ENCODE results near the gene SSC5D.

The SSC5D gene

DNA sequence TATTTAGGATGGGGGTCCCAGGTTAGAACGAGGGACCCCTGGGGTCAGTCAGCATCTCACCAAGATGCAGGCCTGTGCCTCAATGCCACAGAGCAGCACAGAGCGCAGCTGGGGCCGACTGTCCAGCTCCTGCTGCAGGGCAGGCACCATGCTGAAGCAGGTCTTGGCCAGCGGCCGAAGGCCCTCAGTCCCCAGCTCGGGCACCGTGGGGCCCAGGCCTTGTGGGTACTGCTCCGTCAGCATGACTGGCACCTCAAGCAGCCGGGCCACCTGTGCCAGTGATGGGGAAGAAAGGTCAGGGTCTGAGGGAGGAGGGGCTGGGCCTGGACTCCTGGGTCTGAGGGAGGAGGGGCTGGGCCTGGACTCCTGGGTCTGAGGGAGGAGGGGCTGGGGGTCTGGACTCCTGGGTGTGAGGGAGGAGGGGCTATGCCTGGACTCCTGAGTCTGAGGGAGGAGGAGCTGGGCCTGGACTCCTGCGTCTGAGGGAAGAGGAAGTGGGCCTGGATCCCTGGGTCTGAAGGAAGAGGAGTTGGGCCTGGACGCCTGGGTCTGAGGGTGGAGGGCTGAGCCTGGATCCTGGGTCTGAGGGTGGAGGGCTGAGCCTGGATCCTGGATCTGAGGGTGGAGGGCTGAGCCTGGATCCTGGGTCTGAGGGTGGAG, 32.5 kb upstream of the SSC5D start:
- DNase-seq: no peak

DNA sequence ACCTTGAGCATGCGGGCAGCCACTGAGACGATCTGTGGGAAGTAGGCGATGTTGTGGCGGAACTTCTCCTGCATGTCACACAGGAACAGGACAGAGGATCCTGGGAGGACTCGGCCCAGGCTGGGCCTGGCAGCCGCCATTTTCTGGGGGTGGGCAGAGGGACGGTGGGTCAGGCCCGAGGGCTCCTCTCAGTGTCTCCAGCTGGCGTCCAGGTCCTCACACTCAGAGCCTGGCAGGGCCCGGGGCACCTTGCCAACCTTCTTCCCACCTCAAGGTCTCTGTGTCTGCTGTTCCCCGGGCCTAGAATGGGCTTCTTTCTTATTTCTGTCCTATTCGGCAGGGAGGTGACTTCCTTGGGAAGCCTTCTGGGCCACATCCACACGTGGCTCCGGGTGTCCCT, 31.9 kb upstream of the SSC5D start:
- no peak for DNase-seq

DNA sequence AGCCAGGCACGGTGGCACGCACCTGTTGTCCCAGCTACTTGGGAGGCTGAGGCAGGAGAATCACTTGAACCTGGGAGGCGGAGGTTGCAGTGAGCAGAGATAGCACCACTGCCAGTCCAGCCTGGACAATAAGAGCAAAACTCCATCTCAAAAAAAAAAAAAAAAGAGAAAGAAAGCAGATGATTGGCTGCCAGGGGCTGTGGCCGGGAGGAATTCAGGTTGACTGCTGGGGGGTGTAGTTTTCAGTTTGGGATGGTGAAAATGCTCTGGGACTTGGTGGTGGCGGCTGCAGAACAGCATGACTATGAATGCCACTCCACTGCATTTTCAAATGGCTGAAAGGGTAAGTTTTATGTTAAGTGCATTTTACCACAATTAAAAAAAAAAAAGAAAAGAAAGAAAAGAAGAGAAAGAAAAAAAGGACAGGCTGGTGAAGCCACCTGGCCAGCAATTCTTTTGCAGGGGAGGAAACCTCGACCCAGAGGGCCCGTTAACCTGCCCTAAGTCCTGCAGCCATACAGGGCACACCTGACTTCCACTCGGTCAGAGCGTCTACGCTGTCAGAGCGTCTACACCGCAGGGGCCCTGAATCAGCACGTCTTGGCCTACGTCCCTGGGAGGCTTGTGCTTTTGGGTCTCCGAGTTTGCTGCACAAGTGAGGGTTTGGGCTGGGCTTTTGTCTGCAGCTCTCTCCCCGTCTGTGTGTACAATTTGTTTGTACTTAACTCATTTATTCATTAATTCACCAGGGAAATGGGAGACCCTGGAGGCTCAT, 30.4 kb upstream of the SSC5D start:
- DNase-seq: no peak

DNA sequence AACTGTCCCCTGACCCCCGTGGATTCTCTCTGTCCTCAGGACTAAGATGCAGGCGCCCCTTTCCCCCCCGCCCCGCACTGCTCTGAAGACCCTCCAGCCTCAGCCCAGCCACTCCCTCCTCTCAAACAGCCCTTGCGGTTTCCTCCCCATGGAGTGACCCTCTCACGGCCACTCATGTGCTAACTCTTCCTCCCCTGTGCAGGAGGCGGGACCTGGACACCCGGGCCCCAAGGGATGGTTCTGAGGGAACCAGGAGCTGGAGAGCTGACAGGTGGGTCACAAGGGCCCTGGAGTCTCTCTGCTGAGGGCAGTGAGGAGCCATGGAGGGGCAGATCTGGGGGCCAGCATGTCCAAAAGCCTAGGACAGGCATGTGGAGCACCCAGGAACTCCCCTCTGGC, 28.7 kb upstream of the SSC5D start:
- DNase-seq: no peak

DNA sequence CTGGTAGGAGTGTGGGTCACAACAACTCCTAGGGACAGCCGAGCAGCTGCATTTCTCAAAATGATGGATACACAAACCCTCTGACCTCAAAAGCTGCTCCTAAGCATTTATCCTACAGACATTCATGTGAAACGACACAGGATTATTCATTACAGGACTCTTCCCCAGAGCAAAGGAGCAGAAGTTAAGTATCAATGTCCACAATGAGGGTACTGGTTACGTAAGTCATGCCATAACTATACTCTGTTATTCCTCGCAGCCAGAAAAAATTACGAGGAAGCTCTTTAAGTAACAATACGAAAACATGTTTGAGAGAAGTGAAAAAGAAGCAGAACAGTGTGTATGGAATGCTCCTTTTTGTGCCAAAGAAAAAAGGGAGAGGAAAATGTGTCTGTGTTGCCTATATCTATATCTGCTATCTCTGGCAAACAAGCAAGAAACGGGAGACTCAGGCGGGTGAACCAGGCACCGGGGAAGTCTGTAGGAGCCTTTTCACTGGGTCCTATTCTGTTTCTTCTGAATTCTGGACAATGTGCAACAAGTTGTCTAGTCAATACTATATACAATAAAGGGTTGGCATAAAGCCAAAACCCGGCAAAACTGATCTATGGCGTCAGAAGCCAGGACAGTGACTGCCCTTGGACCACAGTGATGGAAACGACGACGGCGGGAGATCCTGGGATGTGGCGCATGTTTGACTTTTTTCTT, 28.1 kb upstream of the SSC5D start:
- DNase-seq: no peak

DNA sequence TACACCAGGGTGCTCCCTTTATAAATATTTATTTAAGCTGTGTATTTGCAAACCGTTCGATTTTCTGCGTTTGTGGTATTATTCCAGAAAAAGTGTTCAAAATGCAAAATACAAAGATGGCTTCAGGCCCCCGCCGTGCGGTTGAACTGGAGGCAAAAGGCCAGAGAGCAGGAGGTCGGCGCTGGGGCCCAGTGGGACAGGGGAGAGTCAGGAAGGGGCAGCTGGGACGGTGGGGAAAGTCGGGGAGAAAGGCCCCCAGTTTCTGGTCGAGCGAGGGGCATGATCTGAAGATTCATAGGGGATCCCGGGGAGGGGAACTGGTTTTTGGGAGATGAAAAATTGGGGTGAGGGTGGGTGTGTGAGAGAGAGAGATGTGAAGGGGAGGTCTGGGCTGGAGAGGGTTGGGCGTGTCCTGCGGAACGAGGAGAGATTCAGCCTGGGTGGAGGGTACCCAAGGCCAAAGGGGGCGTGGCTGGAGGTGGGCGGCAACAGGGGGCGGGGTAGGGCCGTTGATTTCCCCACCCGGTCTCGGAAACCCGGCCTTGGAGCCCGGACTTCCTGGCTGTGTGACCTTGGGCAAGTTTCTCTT, 27.5 kb upstream of the SSC5D start:
- peak; percentile 28 for DNase-seq

DNA sequence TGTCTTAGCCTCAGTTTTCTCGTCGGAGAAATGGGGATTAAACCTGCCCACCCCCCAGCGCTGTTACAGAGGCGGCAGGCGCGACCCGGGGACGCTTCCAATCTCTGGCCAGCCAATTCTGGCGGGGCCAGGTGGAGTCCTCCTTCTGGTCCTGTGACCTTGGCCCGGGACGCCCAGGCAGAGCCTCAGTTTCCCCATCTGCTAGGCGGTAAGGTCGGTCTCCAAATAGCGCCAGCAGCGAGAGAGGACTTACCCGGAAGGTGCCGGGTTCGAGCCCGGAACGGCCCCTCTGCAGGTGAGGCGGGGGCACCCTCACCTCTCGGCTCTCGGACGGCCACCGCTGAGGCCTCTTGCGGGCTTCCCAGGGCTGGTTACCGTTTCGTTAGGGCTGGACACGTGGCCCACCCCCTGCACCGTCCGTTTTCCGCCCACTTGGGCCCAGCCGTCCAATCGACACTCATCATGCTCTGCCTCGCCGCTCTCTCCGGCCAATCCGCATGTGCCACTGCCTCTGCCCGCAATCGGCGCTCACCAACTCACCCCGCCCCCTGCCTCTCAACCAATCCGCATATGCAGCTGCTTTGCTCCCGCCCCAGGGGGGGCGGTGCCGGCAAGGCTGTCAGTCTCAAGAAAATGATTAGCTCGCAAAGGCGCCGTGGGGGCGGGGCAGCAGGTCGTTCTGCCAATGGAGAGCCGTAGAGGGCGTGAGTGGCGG, 26.8 kb upstream of the SSC5D start, which contains the start of gene ISOC2:
ISOC2 (minus strand) TSS at position 384 of the 715 bp plus-strand sequence. CDS start 5,156 bp downstream, outside the sequence.
- DNase-seq: peak; percentile 99

DNA sequence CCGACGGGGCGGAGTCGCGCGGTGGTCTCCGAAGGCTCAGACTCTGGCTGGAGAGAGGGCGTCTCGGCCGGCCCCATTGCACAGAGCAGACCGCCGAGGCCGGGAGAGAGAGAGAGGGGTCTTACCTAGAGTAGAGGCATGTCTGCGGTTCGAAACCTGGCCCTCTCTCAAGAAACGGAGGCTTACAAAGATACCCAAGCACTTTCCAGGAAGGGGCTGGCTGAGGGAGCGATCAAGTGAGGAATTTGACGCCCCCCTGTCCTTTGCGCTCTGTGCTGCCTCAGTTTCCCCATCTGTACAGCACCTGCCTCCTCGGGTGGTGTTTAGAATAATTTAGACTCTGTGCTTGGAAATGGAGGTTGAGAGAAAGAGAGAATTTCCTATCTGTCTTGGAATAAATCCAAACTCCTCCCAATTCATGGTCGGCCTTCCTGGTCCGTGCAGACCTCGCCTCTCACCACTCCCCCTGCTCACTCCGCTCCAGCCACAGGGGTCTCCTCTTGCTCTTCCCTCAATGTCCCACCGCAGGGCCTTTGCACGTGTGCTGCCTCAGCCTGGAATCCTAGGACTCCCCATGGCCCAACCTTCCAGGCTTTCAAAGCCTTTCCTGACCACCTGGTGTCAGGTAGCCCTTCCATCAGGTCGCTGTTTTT, 26.1 kb upstream of the SSC5D start:
- DNase-seq: no peak

DNA sequence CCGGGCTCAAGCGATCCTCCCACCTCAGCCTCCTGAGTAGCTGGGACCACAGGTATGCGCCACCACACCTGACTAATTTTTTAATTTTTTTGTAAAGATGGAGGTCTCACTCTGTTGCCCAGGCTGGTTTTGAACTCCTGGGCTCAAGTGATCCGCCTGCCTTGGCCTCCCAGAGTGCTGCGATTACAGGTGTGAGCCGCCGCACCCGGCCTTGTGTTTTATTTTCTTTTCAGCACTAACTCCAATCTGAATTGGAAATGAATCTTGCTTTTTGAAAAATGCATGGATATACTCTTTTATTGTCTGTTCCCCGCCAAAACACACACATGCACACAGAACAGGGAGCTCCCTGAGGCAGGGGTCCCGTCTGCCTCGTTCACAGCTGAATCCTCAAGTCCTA, 25.5 kb upstream of the SSC5D start:
- DNase-seq: no peak

DNA sequence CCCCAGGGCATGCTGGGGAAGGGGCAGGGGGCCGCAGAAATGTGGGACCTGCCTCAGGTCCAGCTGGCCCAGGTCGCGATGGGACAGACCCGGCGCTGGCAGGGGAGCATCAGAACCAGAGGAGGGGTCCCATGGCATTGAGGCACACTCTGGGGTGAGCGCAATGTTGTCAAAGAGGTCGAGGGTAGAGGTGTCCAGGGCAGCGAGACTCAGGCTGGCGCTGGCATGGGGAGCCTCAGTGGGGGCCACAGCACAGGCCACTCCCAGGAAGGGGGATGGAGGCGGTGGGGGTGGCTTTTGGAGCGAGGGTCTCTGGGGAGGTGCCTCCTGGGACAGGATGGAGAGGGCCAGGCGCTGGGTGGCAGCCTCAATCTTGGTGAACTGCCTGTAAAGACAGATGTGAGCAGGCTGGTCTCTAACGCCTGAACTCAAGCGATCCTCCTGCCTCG, 24.6 kb upstream of the SSC5D start:
- DNase-seq: no peak

DNA sequence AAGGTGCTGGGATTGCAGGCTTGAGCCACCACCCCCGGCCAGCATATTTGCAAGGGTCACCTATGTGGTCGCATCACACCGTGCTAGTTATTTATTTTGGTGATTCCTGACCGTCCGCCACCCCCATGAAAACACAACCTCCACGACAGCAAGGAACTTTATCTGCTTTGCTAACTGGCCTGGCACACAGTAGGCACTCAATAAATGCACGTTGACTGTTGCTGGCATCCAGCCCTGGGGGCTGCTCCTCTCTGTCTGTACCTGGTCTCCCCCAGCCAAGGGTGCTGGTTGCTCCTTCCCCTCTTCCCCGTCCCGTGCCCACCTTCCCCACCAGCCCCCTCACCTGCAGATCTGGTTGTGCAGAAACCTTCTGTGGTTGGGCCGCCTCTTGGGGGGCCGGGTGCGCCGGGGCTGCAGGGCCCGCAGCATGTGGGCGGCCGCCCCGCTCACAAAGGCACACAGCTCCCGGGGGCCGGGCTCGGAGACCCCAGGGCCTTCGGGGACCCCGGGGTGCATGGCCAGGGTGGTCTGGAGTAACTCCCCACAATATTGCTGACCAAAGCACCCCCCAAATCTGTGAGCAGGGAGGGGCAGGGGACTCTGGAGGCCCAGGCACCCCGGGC, 24.1 kb upstream of the SSC5D start:
- no peak for DNase-seq

DNA sequence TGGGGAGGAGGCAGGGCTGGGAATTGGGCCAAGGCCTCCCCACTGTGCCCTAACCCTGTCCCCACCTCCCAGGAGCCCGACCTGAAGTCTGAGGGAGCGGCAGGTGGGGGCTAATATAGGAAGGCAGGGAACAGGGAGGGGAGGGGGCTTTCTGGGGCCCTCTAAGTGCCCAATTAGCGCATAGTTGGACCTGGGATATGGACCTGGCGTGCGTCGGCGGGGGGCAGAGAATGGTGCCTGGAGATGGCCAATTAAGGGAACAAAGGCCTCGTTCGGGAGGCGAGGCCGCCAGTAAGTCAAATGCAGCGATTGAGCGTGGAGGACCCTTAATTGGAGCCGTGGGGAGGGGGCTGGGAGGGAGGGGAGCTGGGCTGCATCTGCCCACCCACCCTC, 23.6 kb upstream of the SSC5D start, which contains the start of gene C19orf85:
C19orf85 (minus strand) TSS at position 90 of the 393 bp plus-strand sequence. CDS start 197 bp downstream, outside the sequence.
- DNase-seq: no peak

DNA sequence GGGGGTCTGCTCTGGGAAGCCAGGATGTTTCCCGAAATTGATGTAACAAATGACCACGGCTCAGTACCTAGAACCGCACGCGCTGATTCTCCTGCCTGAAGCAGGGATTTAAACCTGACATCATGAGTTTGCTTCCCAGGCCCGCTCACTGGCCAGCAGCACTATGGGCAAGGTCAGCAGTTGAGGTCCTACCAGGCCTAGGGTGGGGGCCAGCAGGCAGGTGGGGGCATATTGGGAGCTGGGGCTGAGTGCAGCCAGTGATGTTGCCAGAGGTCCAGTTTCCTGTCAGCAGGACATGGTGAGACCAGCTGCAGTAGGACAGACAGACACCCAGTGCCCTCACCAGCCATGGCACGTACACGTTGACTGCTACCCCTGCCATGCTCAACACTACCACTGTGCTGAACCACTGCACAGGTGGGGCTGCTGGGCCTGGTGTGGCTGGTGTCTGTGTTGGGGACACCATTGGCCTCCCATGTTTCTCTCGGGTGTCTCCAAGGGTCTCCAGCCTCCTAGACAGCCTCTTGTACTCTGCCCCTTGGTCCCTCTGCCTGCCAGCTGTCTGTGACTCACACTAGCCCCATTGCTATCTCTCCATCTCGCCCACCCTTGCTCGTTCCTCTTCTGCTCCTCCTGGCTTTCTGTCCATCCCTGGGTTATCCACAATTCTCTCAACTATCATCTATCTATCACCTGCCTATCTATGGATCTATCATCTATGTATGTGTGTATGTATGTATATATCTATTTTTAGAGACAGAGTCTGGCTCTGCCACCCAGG, 22.6 kb upstream of the SSC5D start:
- DNase-seq: no peak

DNA sequence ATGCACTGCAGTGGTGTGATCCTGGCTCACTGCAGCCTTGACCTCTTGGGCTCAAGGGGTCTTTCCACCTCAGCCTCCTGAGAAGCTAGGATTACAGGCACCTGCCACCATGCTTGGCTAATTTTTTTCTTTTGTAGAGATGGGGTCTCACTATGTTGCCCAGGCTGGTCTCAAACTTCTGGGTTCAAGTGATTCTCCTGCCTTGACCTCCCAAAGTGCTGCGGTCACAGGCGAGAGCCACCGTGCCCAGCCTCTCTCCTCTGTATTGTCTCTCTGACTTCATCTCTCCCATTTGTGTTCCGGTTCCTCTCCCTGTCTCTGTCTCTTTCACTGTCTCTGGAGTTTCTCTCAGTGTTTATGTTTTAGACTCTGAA, 22.0 kb upstream of the SSC5D start:
- no peak for DNase-seq

DNA sequence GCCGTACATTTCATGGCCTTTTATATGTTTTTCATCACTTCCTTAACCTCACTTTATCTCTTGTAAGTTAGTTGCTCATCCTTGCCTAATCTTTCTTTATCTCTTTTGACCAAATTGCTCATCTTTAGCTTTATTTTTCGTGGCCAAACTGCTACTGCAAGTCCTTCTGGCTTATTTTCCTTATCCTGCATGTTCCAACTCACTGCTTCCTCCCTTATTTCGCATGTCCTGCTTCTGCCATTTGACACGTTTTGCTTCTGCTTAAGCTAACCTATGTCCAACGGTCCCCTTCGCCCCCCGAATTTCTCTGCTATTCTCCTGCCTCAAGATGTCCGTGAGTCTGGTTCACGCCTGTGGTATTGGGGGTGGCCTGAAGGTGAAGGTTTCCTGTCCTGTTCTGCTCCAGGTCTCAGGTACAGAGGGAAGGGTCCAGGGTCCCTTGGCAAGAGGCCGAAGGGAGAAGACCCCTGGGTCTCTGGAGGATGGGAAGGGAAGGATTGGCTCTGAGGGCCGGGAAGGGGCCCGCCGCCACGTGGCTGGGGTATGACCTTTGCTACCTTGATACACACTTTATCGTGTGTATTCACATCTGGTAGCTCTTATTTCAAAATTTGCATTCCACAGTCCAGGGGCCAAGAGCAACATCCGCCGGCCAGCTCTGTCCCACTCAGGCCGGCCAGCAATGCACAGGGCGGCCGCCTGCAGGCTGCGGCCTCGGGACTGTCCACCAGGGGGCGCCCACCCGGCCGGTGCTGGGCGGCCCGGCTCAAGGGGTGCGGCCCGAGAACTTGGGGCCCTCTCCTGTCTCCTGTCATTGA, 20.8 kb upstream of the SSC5D start:
- DNase-seq: peak; percentile 10

DNA sequence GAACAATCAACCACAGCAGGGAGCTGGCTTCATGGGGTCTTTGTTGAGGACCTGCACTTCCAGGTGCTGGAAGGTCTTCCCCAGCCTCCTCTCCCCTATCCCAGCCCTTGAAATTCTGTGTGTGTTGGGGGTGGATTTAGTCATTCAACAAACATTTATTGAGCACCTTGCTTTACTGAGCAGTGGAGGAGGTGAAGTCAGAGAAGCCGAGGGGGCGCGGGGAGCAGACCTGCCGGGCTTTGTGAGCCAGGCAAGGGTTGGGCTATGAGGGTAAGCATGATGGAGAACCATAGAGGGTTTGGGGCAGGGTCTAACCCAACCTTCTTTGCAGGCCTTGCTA, 20.2 kb upstream of the SSC5D start:
- DNase-seq: no peak

DNA sequence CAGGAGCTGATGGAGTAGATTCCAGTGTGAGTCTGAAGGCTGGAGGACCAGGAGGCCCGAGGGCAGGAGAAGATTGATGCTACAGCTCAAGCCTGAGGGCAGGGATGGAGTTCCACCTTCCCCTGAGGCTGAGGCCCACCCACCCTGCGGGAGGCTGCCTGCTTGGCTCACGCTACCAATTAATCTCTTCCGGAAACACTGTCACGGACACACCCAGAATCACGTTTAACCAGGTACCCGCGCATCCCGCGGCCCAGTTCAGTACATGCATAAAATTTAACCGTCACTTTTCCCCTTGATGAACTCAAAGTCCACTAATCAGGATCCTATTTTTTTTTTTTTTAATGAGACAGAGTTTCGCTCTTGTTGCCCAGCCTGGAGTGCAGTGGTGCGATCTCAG, 17.0 kb upstream of the SSC5D start:
- DNase-seq: no peak

DNA sequence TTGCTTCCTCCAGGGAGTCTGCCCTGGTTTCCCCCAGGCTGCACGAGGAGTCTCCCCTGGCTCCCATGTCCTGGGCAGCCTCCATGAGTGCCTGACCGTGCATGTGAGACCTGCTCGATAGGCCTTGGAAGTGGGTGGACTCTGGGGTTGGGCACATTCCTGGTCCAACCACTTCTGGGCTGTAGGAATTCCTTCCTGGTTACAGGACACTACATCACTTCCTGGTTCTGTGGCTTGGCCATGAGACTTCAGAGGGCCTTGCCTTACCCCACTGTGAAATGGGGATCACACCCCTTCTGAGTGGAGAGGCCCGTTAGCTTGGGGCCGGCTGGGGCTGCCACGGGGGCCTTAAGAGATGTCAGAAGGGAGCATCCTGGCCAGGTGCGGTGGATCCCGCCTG, 15.8 kb upstream of the SSC5D start:
- DNase-seq: no peak

DNA sequence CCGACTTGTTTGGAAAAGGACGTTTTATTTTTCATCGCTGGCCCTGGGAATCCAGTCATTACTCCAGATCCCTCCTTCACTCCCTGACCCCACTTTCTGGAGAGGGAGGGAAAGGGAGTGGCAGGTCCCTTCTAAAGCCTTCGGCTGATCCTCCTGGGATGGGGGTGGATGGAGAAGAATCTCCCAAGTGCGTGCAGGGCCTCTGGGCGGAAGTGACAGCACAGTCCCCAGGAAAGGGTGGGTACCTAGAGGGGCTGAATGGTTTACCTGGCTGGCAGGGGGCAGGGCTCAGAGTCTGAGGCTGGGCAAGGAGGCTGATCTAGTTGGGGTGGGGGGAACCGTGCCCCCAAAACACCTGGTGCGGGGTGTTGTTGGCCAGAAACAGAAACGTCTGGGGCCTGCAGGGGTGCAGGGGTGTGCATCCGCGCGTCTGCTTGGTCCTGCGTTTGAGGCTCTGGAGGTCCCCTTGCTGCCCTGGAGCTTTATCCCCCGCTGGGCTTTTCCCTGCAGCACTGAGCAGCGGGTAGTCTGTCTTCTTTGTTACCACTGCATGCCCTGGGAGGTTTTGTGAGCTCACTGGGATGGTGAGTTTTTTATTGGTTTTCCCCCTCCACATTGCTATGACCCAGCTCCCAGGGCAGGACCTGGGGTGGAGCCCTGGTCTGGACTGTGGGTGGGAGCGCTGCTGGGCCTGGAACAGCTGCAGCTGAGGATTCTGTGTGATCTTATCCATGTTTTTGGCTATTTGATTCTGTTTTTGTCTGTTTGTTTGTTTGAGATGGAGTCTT, 14.8 kb upstream of the SSC5D start:
- DNase-seq: no peak
